Stimulated activated CD8-positive, alpha-beta memory T cell treated with anti-CD3 and anti-CD28 coated beads, Interleukin-7, amount 100 ng/mL, for 24 hours (primary cell): ENCODE results near the gene PACSIN1.

Source experiments
- DNase-seq: peaks from one replicate; pipeline ENCODE4 v3.0.0-alpha.2; 2020; ENCODE audit warnings: low read depth

The PACSIN1 gene

DNA sequence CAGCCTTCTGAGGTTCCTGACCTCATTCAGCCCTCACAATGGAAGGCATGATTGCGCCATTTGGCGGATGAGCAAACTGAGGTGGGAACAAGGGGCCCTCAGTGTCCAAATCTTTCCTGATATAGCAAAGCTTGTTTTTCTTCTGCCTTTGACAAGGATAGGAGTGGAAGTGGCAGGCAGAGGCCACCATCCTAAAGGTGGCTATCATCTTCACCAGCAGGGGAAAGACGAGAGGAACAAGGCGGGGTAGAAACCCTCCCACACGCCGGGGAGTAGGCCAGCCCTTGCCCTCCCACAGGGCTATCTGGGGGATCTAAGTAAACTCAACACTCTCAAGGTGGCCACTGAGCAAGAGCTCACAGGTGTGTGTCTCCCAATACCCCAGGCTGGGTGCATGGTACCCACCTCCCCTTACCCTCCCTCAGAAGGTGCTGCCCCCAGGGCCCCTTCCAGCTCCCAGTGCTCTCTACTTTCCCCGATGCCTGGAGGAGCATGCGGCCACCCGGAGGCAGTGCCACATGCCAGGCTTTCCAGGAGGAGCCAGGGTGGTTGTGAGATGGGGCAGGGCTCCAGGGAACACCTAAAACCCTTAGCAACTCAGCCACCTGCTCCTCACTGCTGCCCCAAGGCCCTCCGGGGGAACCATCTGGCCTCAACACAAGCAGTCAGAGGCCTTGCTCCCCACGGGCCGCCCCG, 79.0 kb downstream of the PACSIN1 start:
- DNase-seq: no peak

DNA sequence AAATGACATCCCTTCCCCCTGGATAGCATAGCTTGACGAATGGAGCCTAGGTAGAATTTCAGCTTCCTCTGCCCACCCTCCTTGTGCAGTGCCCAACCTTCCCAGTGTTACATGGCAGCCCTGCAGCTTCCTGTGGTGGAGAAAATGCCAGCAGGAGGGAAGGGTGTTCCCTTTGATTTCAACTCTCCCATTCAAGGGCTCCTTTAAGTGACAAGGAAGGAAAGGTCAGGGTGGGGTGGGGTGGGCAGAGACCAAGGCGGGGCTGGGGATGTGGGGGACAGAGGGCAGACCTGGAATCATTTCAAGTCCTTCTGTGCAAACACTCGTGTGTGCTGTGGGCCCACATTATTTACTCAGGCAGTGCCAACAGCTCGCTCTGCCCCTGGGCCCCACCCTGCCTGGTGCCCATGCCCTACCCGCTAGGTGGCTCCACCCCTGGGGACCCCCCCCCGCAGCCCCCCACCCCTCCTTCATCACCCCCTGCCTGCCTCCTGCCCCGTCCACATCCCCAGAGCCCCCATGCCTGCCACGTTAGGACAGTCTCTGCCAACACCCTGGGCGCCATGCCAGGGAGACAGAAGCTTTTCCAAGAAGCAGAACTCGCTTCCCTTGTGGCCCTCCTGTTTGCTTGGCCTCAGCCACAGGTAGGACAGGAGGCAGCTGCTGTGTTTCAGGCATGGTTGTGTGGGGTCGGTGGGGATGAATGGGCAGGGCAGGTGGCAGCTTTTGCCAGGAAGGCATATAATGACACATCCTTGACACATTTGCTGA, 80.9 kb downstream of the PACSIN1 start:
- no peak for DNase-seq

DNA sequence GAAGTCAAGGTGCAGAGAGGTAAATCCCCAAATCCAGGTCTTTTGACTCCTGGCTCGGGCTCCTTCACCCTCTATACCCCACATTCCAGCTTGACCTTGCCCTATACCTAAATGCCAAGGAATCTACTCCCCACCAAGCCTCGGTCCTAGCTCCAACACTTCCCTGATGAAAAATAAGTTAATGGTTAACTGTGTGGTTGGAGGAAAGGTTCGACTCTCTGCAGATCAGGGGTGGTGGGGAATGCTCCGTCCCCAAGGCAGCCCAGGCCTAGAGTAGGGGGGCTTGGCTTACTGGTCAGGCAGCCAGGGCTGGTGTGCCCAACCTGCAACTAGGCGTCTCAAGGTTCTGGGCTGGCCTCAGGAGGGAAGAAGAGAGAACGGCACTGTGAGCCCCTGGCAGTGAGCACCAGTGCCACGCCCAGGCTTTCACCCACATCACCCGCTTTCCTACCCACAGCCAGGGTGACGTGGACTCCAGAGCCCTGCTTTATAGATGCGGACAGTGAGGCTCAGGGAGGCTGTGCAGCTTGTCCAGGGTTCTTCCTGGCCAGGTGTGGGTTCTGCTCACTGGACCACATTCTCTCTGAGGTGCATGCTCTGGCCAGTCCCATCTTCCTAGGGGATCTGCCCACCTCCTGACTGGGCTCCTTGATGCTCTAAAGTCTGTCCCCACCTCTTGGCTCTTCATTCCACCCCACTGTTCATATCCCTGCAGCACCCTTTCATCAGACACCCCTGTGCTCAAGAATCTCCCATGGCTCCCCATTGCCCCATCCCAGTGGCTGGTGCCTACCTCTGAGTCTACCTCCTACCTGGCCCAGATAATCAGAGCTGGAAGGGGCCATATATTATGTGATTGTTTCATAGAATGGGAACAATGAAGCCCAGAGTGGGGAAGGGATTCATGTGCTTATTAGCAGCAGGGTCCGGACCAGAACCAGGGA, 82.1 kb downstream of the PACSIN1 start:
- DNase-seq: no peak

DNA sequence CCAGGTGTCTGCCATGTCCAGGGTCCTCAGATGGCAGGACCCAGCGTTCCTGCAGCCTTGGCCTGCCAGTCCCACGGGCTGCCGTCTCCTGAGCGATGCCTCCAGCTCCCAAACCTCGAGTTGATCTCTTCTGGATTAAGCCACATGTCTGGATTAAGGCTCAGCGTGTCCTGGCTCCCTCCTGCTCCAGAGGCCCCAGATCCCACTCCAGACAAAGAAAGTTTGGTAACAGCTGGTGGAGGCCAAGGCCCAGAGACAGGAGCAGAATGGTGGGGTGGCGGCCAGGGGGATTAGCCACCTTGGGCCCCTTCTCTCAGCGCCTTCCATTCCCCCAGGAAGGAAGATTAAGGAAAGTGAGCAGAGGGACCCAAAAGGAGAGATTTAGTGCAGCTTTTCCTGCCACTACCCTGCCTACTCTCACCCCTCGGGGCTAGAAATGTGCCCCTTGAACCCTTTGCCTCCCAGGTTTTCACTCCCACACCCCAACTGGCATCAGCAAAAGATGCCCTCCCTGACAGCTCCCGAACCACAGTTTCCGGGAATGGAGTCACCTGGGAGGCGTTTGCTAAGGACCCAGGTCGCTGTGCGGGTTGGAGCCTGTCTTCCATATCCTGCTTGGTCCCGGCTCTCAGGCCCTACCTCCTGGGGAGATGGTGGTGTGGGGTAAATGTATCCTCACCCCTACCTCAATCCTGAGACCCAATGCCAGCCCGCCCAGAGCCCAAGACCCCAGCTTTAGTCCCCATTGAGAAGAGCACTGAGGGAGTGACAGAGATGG, 83.3 kb downstream of the PACSIN1 start:
- no peak for DNase-seq

DNA sequence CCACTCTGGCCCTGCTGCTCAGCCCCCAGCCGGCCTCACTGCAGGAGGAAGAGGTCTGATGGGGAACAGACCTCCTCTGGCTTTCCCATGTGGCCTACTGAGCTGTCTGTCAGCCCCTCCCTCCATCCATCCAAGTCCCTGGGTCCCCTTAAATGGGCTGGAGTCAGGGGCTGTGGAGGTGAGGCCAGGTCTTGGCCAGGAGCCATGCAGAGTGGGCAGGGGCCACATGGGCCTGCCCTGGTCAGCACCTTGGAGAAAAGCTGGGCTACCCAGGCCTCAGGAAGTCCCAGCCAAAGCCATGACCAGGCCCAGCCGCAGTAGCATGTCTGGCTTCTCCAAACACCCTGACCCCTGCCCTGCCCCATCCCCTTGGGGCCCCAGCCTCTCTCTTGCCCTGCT, 83.9 kb downstream of the PACSIN1 start:
- DNase-seq: no peak

DNA sequence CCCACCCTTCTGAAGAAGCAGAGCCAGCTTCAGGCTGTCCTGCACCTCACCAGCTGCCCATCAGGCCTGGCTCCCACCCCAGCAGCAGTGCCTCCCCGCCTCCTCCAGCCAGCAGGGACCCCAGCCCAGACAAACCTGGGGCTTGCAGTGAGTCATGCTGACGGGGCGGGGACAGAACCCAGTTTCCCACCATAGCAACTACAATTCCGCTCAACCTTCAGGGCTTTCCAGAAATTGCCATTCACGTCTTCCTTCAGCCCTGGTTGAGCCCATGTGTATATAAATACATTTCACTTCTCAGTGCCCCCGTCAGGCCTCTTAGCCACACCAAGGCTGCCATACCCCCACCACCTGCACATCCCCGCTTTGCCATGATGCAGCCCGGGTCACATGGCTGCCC, 85.8 kb downstream of the PACSIN1 start:
- DNase-seq: no peak

DNA sequence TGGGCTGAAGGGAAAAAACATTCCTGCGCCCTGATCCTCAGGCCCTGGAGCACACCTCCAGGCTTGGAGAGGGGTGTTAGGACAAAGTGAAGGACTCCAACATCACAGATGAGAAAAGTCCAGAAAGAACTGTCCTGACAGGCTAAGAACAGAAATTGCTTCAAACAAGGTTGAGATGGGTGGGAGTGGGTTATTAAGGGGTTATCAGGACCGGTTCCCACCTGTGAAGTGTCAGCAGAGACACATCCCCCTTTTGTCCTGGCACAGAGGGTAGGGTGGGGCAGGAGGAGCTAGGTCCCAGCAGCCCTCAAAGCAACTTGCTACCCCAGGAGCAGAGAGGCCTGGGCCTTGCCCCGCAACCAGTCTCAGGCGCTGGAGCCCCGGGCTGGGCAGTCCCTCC, 86.7 kb downstream of the PACSIN1 start:
- DNase-seq: no peak

DNA sequence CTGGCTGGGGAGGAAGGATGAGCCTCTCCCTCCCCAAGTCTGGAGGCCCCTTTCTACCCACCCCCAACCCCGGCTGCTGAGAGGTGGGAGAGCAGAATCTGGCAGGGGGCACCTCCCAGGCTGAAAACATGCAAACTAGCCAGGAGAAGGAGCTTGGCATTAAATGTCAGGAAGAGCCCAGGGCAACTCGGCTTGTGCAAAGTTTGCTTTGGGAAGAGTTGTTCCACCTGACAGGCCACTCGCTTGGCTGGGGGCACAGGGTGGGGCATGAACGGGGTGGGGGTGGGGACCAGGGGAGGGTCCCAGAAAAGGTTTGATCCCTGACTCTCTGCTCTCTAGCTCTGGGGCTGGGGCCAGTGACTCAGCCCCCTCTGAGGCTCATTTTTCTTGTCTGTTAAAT, 87.3 kb downstream of the PACSIN1 start:
- DNase-seq: no peak

DNA sequence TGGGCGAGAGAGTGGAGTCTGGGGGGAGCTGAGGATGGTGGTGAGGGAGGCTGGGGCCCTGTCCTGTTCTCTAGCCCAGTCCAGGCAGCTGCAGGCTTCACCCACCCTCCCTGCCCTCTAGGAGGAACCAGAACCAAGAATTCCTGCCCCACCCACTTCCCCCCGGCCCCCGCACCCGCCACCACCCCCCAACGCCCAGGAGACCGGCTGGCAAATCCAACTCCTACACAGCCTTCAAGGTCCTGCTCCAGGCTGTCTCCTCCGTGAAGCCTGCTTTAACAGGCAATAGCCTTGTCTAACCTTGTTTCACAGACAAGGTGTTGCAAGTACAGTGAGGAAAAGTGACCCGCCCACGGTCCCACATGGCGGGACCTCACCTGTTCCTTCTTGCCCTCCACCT, 87.9 kb downstream of the PACSIN1 start:
- no peak for DNase-seq

DNA sequence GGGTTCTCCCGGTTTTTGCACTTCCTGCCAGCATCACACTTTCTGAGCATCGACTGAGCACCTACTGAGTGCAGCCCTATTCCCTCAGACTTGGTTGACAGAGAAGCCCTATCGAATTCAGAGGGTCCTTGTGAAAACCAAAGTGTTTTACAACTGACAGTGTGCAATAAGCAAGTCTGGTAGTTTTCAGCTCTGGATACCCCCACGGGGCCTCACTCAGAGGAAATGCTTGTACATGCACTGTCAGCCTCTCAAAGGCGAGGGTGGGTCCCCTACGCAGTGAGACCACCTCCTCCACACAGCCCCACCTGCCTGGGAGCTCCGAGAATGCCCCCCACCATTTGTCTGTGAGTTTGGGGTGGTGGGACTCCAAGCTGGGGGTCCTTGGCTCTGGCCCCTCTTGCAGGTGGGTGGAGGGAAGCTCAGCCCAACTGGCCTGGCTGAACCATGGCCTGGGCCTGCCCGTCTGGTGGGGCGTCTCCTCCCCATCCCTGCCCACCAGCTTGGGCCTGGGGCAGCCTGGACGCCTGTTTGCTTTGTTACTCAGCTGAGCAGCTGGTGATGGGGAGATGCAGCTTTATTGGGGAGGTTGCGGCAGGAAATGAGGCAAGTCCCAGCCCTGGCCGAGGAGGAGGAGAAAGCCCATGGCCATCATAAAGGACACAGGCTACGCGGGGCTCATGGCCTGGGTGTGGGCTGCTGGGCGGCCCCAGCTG, 88.6 kb downstream of the PACSIN1 start:
- no peak for DNase-seq

DNA sequence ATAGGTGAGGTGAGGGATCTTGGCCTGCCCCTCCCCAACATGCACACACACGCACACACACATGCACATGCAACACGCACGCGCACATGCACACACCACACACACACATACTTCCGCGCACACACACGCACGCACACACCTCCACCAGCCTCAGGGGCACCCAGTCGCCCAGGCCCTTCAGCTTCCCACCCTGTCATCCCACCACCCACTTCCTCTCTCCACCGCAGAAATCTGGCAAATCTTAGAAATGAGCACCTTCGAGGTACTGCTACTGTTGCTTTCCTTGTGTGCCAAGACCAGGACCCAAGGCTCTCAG, 89.1 kb downstream of the PACSIN1 start:
- no peak for DNase-seq

DNA sequence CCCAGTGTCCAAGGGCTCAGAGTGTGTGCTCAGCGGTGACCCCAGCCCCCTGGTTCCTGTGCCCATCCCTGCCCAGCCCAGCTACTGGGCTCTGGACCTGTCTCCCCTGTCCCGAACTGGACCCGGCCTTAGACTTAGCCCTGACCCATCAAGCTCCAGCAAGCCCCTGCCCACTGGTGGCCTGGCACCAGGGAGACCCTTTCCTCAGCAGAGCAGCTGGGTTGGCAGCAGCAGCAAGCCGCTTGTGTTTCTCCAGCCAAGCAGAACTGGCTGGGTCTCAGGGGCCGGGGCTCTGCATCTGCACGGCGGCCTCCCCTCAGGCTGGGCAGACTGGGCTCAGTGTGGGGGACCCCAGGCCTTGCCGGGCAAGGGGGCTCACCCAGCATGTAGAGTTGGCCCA, 89.5 kb downstream of the PACSIN1 start:
- no peak for DNase-seq

DNA sequence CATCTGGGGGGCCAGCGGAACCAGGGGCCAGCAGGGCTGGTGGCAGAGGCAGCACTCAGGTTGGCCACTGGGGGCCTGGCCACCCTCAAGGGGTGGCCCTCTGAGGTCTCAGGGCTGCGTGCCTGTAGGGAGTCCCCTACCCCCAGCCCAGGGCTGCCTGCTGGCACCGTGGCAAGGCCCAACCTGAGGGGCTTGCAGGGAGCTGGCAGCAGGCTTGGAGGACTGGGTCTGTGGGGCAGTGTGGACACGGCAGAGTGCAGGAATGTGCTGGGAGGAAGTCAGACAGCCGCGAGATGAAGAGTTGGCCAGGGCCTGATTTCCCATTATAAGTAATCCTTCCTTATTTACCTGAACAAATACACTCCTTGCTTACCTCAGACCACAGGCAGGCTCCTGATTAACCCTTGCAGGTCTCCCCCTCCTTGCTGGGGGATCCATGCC, 90.2 kb downstream of the PACSIN1 start, which contains the start of gene SPDEF:
Gene SPDEF, minus strand, starts transcription at position 299 of the 441 bp plus-strand sequence. CDS start 11,874 bp downstream, outside the sequence.
- DNase-seq: no peak

DNA sequence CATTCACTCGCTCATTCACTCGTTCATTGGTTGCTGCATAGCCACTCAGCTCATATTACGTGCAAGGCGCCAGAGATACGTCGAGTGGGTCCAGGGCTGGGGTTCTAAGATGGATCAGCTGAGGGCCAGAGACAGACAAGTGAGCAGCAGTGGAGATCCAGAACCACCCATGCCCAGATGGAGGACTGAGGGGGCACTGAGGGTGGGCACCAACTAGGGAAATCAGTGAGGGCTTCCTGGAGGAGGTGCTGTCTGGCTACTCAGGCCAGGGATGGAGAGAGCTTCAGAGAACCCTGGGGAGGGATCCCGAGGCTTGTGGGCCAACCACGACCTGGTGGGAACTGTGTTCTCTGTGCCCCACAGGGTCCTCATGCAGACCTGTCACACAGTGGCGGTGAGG, 90.6 kb downstream of the PACSIN1 start:
- DNase-seq: no peak

DNA sequence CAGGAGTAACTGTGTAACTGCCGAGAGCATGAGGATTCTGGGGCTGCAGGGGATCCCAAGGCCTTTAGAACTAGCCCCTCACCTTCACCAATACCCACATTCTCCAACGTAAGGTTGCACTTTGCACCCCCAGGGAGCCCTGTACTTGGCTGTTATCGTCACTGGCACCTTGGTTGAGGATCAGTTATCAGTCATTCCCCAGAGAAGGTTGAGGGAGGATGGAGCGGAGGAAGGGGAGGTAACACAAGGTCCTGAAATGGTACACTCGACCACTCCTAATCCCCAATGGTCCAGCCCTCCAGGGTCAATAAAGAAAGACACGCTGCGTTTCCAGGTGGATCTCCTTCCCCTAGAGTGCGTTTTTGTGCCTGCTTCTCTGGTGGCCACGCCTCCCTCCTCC, 91.4 kb downstream of the PACSIN1 start:
- DNase-seq: no peak

DNA sequence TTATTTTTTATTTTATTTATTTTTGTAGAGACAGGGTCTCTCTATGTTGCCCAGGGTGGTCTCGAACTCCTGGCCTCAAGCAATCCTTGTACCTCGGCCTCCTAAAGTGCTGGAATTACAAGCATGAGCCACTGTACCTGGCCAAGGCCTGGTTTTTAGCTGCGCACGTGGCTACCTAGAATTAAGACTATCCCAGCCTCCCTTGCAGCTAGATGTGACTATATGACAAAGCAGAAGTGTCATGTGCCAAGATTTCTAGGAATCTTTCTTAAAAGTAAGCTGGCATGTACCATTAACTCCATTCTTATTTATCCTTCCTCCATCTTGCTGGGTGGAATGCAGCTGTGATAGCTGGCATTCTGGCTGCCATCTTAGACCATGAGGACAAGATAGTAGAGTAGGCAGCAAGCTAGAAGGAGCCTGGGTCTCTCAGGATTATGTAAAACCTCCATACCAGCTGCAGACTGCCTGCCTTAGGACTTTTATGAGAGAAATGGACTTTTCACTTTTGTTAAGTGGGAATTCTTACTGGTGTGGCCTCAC, 92.4 kb downstream of the PACSIN1 start:
- no peak for DNase-seq

DNA sequence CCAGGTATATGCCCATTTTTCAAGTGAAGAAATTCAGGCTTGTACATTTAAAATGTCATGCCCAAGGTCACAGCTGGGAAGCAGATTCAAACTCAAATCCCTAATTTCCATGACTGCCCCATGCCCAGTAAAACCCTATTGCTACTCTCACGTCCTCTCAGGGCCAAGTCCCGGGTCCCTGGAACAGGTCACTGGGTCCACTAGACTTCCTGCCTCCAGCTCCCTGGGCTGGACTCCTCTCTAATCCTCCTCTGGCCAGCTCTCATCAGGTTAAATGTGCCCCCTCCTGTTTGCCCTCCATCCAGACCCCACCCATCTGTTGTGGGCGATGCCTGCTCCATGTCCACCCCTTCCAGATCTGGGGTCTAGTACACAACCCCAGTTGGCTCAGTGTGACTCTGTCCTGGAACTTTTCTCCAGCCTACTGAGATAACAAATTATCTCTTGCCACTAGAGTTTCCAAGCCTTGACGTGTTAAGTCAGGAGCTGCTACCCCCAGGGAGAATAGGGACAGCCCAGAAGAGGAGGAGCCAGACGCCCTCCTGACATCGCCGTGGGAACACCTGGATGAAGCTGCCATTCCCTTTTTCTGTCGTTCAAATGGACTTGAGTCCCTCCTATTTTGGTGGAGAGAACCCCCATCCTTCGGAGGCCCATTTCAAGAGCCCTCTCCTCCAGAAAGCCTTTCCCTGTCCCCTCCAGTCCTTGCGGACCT, 93.9 kb downstream of the PACSIN1 start:
- DNase-seq: no peak

DNA sequence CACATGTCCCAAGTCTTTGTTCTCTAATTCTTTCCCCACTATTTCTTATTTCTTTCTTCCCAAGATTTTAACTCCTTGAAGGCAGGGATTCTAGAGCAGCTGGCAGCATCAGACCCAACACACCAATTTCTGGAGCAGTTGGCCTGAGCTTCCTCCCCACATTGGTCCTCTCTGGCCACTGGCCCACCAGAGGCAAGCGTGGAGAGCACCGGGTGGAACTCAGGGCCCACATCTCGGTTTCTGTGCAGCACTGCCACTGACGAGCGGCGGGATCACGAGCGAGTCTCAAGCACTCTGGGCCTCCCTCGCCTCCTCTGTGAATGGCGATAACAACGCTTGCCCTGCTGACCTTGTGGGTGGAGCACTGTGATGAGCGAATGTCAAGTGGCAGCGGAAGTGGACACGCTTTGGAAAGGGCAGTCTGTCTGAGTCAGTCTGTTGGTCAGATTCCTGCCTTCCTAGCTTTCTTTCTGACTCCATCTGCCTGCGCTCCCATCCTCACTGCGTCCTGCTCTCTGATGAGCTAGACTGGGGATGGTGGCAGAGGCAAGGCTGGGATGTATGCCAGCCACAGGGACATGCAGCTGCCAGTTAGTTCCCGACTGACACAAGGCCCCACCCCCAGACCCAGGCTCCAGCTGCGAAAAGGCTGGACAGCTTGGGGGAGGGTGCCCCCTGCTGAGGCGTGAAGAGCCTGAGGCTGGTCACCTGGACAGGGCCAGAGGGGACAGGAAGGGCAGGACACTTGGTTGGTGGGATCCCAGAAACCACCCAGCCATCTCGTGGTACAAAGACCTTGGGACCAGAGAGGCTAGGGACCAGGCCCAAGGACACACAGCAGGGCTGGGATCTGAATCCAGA, 94.7 kb downstream of the PACSIN1 start:
- DNase-seq: no peak

DNA sequence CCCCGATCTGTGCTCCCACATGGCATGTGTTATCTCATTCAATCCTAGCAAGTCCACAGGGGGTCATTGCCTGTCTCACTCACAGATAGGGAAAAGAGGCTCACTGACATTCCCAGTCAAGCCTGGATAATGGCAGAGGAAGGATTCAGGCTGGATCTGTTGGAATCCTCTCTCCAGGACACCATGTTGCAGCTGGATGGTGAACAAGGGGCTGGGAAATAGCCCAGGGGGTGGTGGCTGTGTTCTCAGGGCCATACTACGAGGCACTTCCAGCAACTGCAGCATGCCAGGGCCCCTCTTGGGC, 95.3 kb downstream of the PACSIN1 start:
- DNase-seq: no peak
